Testis (tissue), 3 donors: ENCODE results near the gene NUBP2. TPM values are rescaled to one million over a fixed set of nuclear protein-coding genes. Genes with fewer than 3 reads are reported as not detected.

Experiments
- DNase-seq: peaks from one replicate; pipeline ENCODE4 v3.0.0-alpha.2; 2019
- H3K27ac ChIP-seq, 2 donors: fragments of 200-600 bp; sonication (generic); one replicate each; pipeline ENCODE4 v1.5.1; 2019
- H3K27me3 ChIP-seq: fragments of 200-600 bp; sonication (generic); one replicate; pipeline ENCODE4 v1.5.1; 2019
- H3K36me3 ChIP-seq: fragments of 200-600 bp; sonication (generic); one replicate; pipeline ENCODE4 v1.5.1; 2017; ENCODE audit warnings: low read depth; ENCODE audit errors: missing control alignments
- H3K4me1 ChIP-seq: fragments of 200-600 bp; sonication (generic); one replicate; pipeline ENCODE4 v1.5.1; 2019
- H3K4me3 ChIP-seq, 2 donors: fragments of 200-600 bp; sonication (generic); one replicate each; pipeline ENCODE4 v1.5.1; 2017 to 2019
- H3K9me3 ChIP-seq: fragments of 200-600 bp; sonication (generic); one replicate; pipeline ENCODE4 v1.5.1; 2017
- POLR2A ChIP-seq: fragments of 450-650 bp; IDR thresholded peaks from one replicate; pipeline ENCODE4 v1.6.1; 2017; ENCODE audit warnings: antibody characterized with exemption, mild to moderate bottlenecking, moderate library complexity
- WGBS, 2 donors: methylation state at CpG; one replicate each; pipeline ENCODE4 v1.1.5; 2018; 5-methylcytosine and 5-hydroxymethylcytosine counted together
- intact Hi-C: fragments of 100-400 bp; cut with DNase I; formaldehyde crosslinking; loops from one replicate; pipeline ENCODE4 v1.15.1; 2023; ENCODE audit warnings: low total_unique reads
- microRNA-seq, 2 donors: library from miRNA; unstranded; fragments of <30 nt; microRNA quantifications; one replicate each; pipeline ENCODE4, GENCODE V29; 2016; ENCODE audit warnings: borderline number of aligned reads in 2 of 2, borderline replicate concordance in 1 of 2
- polyA plus RNA-seq: library from polyadenylated mRNA; stranded (reverse); fragments of 350-450 nt; fragmentation: Illumina TruSeq; extraction: RNeasy Lipid Tissue Mini Kit (QIAGEN cat#74804); gene quantifications from one replicate; pipeline ENCODE4 v1.2.3, GENCODE V29; 2014; ENCODE audit warnings: low read depth, low replicate concordance; ENCODE audit not compliant: insufficient read depth
- small RNA-seq, 2 donors: library from RNA; depleted of rRNA; stranded (forward); fragments of <200 nt; gene quantifications; one replicate each; pipeline ENCODE3, GENCODE V24; 2016
- total RNA-seq, 2 donors: library from RNA; depleted of rRNA; stranded (reverse); fragments of >200 nt; gene quantifications; one replicate each; pipeline ENCODE4 v1.2.3, GENCODE V29; 2016
- TF ChIP-seq, protein P1 (sequence below), 3 experiments: fragments of 450-650 bp in 2 of 3; fragments of 200-600 bp in 1 of 3; sonication (generic) in 1 of 3; IDR thresholded peaks; one replicate each; pipeline ENCODE4 v1.5.1; 2016 to 2019; ENCODE audit warnings: antibody characterized with exemption in 3 of 3, mild to moderate bottlenecking in 2 of 3, moderate library complexity in 1 of 3

NUBP2 gene
- total and polyA plus RNA-seq, 3 donors from 2014 or later = 49.8 to 90.8 (median 81.5) TPM

DNA sequence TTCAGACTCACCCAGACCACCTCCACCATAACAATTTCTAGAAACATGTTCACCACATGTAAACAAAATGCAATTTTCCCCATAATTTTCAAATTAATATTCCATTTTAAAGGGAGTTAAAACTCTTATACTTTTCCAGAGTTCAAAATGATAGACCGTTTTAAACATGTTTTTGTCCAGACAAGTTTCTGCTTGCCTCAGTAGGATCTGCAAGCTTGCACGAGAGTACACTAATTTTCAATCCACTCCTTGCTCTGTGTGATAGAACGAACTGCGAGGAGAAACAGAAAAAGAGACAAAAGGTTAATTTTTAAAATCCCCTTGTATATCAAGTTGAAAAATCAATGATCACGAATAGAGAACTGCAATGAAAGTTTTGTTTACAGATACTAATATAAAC lies 51.3 kb downstream of the NUBP2 start:
- Histone ChIP-seq H3K27me3 (no peaks in the 10 kb centered on the region), H3K4me1 (no peaks in the 10 kb centered on the region), H3K27ac (no peak overlapping the region), H3K4me3 (no peak overlapping the region), H3K36me3 (no peaks in the 10 kb centered on the region), H3K9me3 (no peaks in the 10 kb centered on the region)
- 88 to 89% methylated on average over 5 of the region's 5 CpGs for WGBS, 2 donors
- TF ChIP-seq, protein P1, sequence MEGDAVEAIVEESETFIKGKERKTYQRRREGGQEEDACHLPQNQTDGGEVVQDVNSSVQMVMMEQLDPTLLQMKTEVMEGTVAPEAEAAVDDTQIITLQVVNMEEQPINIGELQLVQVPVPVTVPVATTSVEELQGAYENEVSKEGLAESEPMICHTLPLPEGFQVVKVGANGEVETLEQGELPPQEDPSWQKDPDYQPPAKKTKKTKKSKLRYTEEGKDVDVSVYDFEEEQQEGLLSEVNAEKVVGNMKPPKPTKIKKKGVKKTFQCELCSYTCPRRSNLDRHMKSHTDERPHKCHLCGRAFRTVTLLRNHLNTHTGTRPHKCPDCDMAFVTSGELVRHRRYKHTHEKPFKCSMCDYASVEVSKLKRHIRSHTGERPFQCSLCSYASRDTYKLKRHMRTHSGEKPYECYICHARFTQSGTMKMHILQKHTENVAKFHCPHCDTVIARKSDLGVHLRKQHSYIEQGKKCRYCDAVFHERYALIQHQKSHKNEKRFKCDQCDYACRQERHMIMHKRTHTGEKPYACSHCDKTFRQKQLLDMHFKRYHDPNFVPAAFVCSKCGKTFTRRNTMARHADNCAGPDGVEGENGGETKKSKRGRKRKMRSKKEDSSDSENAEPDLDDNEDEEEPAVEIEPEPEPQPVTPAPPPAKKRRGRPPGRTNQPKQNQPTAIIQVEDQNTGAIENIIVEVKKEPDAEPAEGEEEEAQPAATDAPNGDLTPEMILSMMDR (IDR thresholded peaks at IDR 0.05) = no peak
- no peak for TF ChIP-seq POLR2A
- no peak for DNase-seq
- intact Hi-C loops = no loop called here

Small RNAs within 50 kb of the gene (microRNA-seq; reads per million reads assigned to microRNA genes)
- 0 to 1.4 reads per million in 2 donors for gene MIR3177

Small RNAs within 50 kb of the gene (small RNA-seq; reads per million reads assigned to genes)
- gene MIR3177 = 0 reads per million in 2 donors

Other genes starting within 250 kb of the NUBP2 start
- gene TMEM204, start 249.3 kb upstream of the NUBP2 start, total RNA-seq = 10 to 100 TPM; 19.4 to 21.4 TPM
- gene TMEM204, start 249.3 kb upstream of the NUBP2 start, polyA plus RNA-seq = 13.7 TPM
- gene IFT140, start 170.9 kb upstream of the NUBP2 start, total RNA-seq = 10 to 100 TPM; 57.4 to 74.0 TPM
- gene IFT140, start 170.9 kb upstream of the NUBP2 start, polyA plus RNA-seq = 113 TPM
- gene CRAMP1, start 170.6 kb upstream of the NUBP2 start, total RNA-seq = 10 to 100 TPM; 54.8 to 65.1 TPM
- 54.1 TPM for gene CRAMP1, start 170.6 kb upstream of the NUBP2 start, polyA plus RNA-seq
- gene JPT2, start 104.7 kb upstream of the NUBP2 start, total RNA-seq = 10 to 100 TPM; 25.8 to 27.9 TPM
- 45.2 TPM for gene JPT2, start 104.7 kb upstream of the NUBP2 start, polyA plus RNA-seq
- gene MAPK8IP3, start 76.8 kb upstream of the NUBP2 start, total RNA-seq = 100 to 1,000 TPM; 128 to 154 TPM
- gene MAPK8IP3, start 76.8 kb upstream of the NUBP2 start, polyA plus RNA-seq = 52.7 TPM
- 100 to 1,000 TPM; 100 to 119 TPM for gene NME3, start 11.4 kb upstream of the NUBP2 start, total RNA-seq
- gene NME3, start 11.4 kb upstream of the NUBP2 start, polyA plus RNA-seq = 29.3 TPM
- gene EME2, start 10.2 kb upstream of the NUBP2 start, total RNA-seq = 10 to 100 TPM; 20.3 to 34.2 TPM
- gene EME2, start 10.2 kb upstream of the NUBP2 start, polyA plus RNA-seq = 12.5 TPM
- 10 to 100 TPM; 66.5 to 81.6 TPM for gene MRPS34, start 9.8 kb upstream of the NUBP2 start, total RNA-seq
- 49.2 TPM for gene MRPS34, start 9.8 kb upstream of the NUBP2 start, polyA plus RNA-seq
- 100 to 1,000 TPM; 111 to 114 TPM for gene SPSB3, start 389 bp upstream of the NUBP2 start, total RNA-seq
- 43.8 TPM for gene SPSB3, start 389 bp upstream of the NUBP2 start, polyA plus RNA-seq
- gene IGFALS, start 10.7 kb downstream of the NUBP2 start, total RNA-seq = 1 to 10 TPM; 3.2 to 6.7 TPM
- 0.38 TPM for gene IGFALS, start 10.7 kb downstream of the NUBP2 start, polyA plus RNA-seq
- gene HAGH, start 43.9 kb downstream of the NUBP2 start, total RNA-seq = 100 to 1,000 TPM; 163 to 176 TPM
- 266 TPM for gene HAGH, start 43.9 kb downstream of the NUBP2 start, polyA plus RNA-seq
- gene FAHD1, start 44.2 kb downstream of the NUBP2 start, total RNA-seq = 10 to 100 TPM; 57.5 to 65.8 TPM
- 20.6 TPM for gene FAHD1, start 44.2 kb downstream of the NUBP2 start, polyA plus RNA-seq
- 10 to 100 TPM; 34.6 to 53.9 TPM for gene MEIOB, start 89.2 kb downstream of the NUBP2 start, total RNA-seq
- 53.8 TPM for gene MEIOB, start 89.2 kb downstream of the NUBP2 start, polyA plus RNA-seq
- 1 to 10 TPM in 1 of 2 donors, under 1 TPM in 1; 0.94 to 1.6 TPM for gene HS3ST6, start 135.5 kb downstream of the NUBP2 start, total RNA-seq
- 0.34 TPM for gene HS3ST6, start 135.5 kb downstream of the NUBP2 start, polyA plus RNA-seq
- 10 to 100 TPM; 17.5 to 19.8 TPM for gene MSRB1, start 160.2 kb downstream of the NUBP2 start, total RNA-seq
- gene MSRB1, start 160.2 kb downstream of the NUBP2 start, polyA plus RNA-seq = 35.2 TPM
- 1 to 10 TPM; 7.3 to 9.8 TPM for gene RPL3L, start 171.7 kb downstream of the NUBP2 start, total RNA-seq
- 10.4 TPM for gene RPL3L, start 171.7 kb downstream of the NUBP2 start, polyA plus RNA-seq
- 100 to 1,000 TPM; 127 to 211 TPM for gene NDUFB10, start 176.6 kb downstream of the NUBP2 start, total RNA-seq
- 186 TPM for gene NDUFB10, start 176.6 kb downstream of the NUBP2 start, polyA plus RNA-seq
- gene RPS2, start 181.9 kb downstream of the NUBP2 start, total RNA-seq = 1,000 to 10,000 TPM in 1 of 2 donors, 100 to 1,000 TPM in 1; 744 to 1,779 TPM
- 1,272 TPM for gene RPS2, start 181.9 kb downstream of the NUBP2 start, polyA plus RNA-seq
- gene RNF151, start 183.9 kb downstream of the NUBP2 start, total RNA-seq = 100 to 1,000 TPM in 1 of 2 donors, 10 to 100 TPM in 1; 86.7 to 210 TPM
- gene RNF151, start 183.9 kb downstream of the NUBP2 start, polyA plus RNA-seq = 153 TPM
- gene TBL3, start 189.1 kb downstream of the NUBP2 start, total RNA-seq = 100 to 1,000 TPM in 1 of 2 donors, 10 to 100 TPM in 1; 83.4 to 109 TPM
- 77.1 TPM for gene TBL3, start 189.1 kb downstream of the NUBP2 start, polyA plus RNA-seq
- 1 to 10 TPM; 4.8 to 7.6 TPM for gene NOXO1, start 198.5 kb downstream of the NUBP2 start, total RNA-seq
- gene NOXO1, start 198.5 kb downstream of the NUBP2 start, polyA plus RNA-seq = 3.7 TPM
- gene GFER, start 201.2 kb downstream of the NUBP2 start, total RNA-seq = 10 to 100 TPM; 25.7 to 25.8 TPM
- gene GFER, start 201.2 kb downstream of the NUBP2 start, polyA plus RNA-seq = 40.0 TPM
- gene SYNGR3, start 207.0 kb downstream of the NUBP2 start, total RNA-seq = 10 to 100 TPM; 20.9 to 33.5 TPM
- gene SYNGR3, start 207.0 kb downstream of the NUBP2 start, polyA plus RNA-seq = 10.0 TPM
- gene ZNF598, start 226.9 kb downstream of the NUBP2 start, total RNA-seq = 10 to 100 TPM; 80.4 to 94.6 TPM
- gene ZNF598, start 226.9 kb downstream of the NUBP2 start, polyA plus RNA-seq = 46.3 TPM
- 1 to 10 TPM; 7.3 to 8.2 TPM for gene NPW, start 236.8 kb downstream of the NUBP2 start, total RNA-seq
- gene NPW, start 236.8 kb downstream of the NUBP2 start, polyA plus RNA-seq = 3.9 TPM
- gene NHERF2, start 243.9 kb downstream of the NUBP2 start, total RNA-seq = 10 to 100 TPM; 54.1 to 59.9 TPM
- 50.6 TPM for gene NHERF2, start 243.9 kb downstream of the NUBP2 start, polyA plus RNA-seq